ENCODE data around the gene UBAP2. TPM values are rescaled to one million over a fixed set of nuclear protein-coding genes. Genes with fewer than 3 reads are reported as not detected.

Gene UBAP2
- total RNA-seq, 2 donors from 2014 or later, result 29.8 to 52.8 TPM

DNA sequence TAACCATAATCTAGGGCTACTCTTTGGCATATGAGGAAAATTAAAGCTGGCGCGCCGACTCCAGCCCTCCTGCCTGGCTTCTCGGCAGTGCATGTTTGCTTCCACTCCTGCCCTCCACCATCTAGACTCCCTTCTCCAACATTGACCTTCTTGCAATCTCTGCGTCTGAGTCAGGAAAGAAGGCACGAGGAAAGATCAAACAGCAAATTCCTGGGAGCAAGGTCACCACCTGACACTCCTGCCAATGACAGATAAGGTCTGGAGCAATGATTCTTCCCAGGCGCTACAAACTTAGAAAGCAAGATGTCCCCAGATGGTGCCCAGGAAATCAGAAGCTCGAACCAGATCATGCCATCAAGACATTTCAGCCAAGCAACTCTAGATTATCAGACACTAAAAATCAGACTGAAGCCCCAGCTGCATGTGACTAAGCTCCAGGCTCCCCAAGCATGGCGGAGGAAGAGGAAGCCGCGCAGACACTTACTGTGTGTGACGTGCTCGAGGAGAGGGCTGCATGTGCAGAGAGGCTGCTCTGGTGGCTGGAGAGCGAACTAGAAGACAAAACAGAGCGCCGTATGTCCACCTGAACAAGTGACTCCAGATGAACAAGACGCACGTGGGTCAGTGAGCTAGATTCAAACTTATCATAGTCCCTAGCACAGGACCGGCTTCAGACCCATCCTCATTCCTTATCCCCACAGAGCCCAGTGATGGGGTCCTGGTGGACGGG is 116.4 kb downstream of the UBAP2 start:
- H3K27ac ChIP-seq, result no peak overlapping the region
- H3K4me3 ChIP-seq, result no peak overlapping the region
- no peaks in the 10 kb centered on the region for H3K4me1 ChIP-seq (replicated peaks)
- H3K9me3 ChIP-seq, result no peaks in the 10 kb centered on the region
- no peaks in the 10 kb centered on the region for H3K36me3 ChIP-seq
- WGBS, result 91% methylated on average over 20 of the region's 20 CpGs
- TF ChIP-seq POLR2AphosphoS5 (IDR thresholded peaks at IDR 0.05) (no peak), POLR2A (IDR thresholded peaks at IDR 0.05) (no peak)
- DNase-seq (ENCODE audit: low spot score), result no peak
- no peaks in the 10 kb centered on the region for H3K27me3 ChIP-seq (replicated peaks; ENCODE audit: insufficient read depth)
- intact Hi-C loops (cut with DNase I), result no loop called here

DNA sequence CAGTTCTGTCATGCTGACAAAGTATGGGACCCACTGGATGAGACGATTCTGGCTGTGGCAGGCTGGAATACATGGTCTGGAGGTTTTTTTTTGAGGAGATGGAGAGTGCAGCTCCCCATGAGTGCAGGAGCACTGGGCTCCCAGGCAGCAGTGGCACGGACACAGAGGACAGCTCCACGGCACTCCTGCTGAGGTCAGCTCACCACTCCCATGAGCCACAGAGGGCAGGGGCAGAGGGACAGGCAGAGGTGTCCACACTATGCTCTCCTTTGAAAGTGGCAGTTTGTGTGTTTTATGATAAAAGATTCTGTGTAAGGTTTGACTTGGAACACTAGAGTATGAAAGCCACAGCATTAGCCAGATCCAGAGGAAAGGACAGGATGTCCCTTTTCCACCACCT is 117.4 kb downstream of the UBAP2 start:
- TF ChIP-seq, protein P1, sequence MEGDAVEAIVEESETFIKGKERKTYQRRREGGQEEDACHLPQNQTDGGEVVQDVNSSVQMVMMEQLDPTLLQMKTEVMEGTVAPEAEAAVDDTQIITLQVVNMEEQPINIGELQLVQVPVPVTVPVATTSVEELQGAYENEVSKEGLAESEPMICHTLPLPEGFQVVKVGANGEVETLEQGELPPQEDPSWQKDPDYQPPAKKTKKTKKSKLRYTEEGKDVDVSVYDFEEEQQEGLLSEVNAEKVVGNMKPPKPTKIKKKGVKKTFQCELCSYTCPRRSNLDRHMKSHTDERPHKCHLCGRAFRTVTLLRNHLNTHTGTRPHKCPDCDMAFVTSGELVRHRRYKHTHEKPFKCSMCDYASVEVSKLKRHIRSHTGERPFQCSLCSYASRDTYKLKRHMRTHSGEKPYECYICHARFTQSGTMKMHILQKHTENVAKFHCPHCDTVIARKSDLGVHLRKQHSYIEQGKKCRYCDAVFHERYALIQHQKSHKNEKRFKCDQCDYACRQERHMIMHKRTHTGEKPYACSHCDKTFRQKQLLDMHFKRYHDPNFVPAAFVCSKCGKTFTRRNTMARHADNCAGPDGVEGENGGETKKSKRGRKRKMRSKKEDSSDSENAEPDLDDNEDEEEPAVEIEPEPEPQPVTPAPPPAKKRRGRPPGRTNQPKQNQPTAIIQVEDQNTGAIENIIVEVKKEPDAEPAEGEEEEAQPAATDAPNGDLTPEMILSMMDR (IDR thresholded peaks at IDR 0.05), result no peak
- TF ChIP-seq POLR2A (IDR thresholded peaks at IDR 0.05) (no peak), POLR2AphosphoS5 (IDR thresholded peaks at IDR 0.05) (no peak)
- intact Hi-C loops (cut with DNase I), result no loop called here
- no peaks in the 10 kb centered on the region for H3K4me1 ChIP-seq (replicated peaks)
- H3K4me3 ChIP-seq, result no peak overlapping the region
- H3K9me3 ChIP-seq, result no peaks in the 10 kb centered on the region
- no peak for DNase-seq (ENCODE audit: low spot score)
- no peak overlapping the region for H3K27ac ChIP-seq
- H3K36me3 ChIP-seq, result peaks cover 0 to 9% of the 10 kb centered on the region in 2 donors
- H3K27me3 ChIP-seq (replicated peaks; ENCODE audit: insufficient read depth), result no peaks in the 10 kb centered on the region
- WGBS, result 76% methylated on average over 3 of the region's 3 CpGs

DNA sequence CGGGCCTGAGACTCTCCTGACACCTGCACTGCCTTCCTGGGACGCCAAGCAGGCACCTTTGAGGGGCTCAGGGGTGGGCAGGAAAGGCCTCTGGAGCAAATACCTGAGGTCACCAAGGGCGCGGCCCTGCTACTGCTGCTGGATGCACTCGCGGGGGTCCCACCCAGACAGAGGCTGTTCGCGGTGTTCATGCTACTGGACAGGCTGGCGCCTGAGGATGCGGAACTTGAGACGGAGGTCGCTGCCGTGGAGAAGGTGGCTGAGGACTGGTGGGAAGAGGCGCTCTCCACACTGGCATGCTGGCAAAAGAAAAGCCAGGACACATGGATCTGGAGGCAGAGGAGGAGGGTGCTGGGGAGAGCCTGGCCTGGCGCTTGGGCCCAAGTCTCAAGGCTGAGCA is 121.0 kb downstream of the UBAP2 start:
- Histone ChIP-seq H3K9me3 (no peaks in the 10 kb centered on the region), H3K4me3 (no peak overlapping the region), H3K27me3 (replicated peaks; ENCODE audit: insufficient read depth) (no peaks in the 10 kb centered on the region), H3K27ac (no peak overlapping the region), H3K4me1 (replicated peaks) (no peaks in the 10 kb centered on the region), H3K36me3 (peaks cover 0 to 17% of the 10 kb centered on the region in 2 donors)
- WGBS, result 92% methylated on average over 15 of the region's 15 CpGs
- intact Hi-C loops (cut with DNase I), result loop anchor here (10.0 kb wide), 2 partner anchors 97 to 113 kb away; partner anchors contain the start of gene UBE2R2
- TF ChIP-seq, protein P1 (IDR thresholded peaks at IDR 0.05), result no peak
- no peak for TF ChIP-seq POLR2A (IDR thresholded peaks at IDR 0.05)
- TF ChIP-seq POLR2AphosphoS5 (IDR thresholded peaks at IDR 0.05), result no peak
- no peak for DNase-seq (ENCODE audit: low spot score)

DNA sequence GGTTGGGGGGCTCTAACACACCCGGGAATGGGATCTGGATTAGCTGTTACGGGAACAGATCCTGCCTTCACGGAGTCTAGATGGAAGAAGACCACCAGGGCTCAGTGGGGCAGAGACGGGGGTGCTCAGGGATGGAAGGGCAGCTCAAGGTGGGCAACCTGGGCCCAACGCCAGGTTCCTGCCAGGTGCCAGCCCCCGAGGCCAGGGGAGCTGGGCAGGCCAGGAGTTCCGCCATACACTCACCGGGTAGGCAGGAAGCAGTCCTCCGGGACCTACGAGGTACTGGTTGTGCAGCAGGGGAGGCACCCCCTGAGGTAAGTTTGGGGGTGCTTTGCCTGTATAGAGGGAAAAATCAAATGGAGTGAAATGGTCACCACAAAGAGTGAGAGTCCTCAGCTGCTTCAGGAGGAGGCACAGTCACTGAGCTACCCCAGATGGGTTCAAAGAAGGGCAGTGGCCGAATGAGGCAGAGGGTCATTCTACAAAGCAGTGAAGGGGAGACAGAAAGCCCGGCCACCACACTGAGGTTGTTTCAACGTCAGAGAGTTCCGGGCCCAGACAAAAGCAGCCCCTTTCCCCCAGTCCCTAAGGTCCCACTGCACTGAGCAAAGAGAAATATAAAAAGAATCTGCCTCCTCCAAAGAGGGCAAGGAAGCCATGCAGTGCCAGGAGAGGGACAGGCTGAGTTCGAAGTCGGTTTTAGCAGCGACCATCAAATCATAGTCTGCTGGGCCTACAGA is 121.8 kb downstream of the UBAP2 start:
- H3K27ac ChIP-seq, result no peak overlapping the region
- no peak overlapping the region for H3K4me3 ChIP-seq
- intact Hi-C loops (cut with DNase I), result loop anchor here (10.0 kb wide), 2 partner anchors 98 to 112 kb away; partner anchors contain the start of gene UBE2R2
- TF ChIP-seq POLR2A (IDR thresholded peaks at IDR 0.05), result no peak
- TF ChIP-seq, protein P1 (IDR thresholded peaks at IDR 0.05), result no peak
- no peak for TF ChIP-seq POLR2AphosphoS5 (IDR thresholded peaks at IDR 0.05)
- H3K36me3 ChIP-seq, result peaks cover 6 to 17% of the 10 kb centered on the region in 2 donors
- WGBS, result 91% methylated on average over 16 of the region's 17 CpGs
- no peaks in the 10 kb centered on the region for H3K9me3 ChIP-seq
- H3K4me1 ChIP-seq (replicated peaks), result no peaks in the 10 kb centered on the region
- no peaks in the 10 kb centered on the region for H3K27me3 ChIP-seq (replicated peaks; ENCODE audit: insufficient read depth)
- no peak for DNase-seq (ENCODE audit: low spot score)

DNA sequence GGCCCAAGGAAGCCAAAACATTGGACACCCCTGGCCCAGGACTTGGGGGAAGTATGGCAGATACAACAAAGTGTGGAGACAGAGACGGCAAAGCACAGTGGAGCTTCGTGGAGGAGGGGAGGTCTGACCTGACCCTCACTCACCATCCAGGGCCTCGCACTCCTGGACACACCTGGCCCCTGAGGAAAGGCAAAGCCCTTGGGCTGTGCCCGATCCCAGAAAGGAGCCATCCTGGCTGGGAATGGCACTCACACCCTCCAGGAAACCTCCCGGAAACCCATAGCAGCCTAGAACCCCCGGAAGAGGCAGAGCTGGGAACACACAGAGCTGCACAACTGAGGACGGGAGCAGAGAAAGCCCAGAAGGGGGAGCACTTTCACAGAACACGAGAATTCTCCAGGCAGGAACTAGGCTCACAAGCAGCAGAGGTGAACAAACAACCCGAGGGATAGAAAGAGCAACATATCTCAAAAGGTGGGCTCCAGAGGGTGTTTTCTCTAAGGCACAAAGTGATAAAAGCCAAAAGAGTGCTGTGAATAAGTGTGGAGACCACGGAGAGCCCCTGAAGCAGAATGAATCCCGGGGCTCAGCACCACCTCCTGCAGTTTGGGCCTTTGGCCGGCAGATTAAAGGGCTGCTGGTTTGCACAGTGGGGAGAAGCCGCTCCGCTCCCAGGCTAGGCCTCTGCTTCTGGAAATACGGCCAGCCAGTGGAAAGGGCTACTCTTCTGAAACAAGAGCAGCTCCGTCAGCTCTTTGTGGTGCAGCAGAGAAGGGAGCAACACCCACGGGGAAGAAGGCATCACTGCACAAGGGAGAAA is 123.5 kb downstream of the UBAP2 start:
- Histone ChIP-seq H3K4me1 (replicated peaks) (no peaks in the 10 kb centered on the region), H3K27ac (peak overlapping the region in 1 of 2 donors; percentile 27), H3K4me3 (no peak overlapping the region), H3K27me3 (replicated peaks; ENCODE audit: insufficient read depth) (no peaks in the 10 kb centered on the region), H3K36me3 (peaks cover 6 to 17% of the 10 kb centered on the region in 2 donors), H3K9me3 (no peaks in the 10 kb centered on the region)
- WGBS, result 57% methylated on average over 17 of the region's 17 CpGs
- intact Hi-C loops (cut with DNase I), result loop anchor here (2.0 to 10.0 kb wide), 3 partner anchors 100 to 152 kb away; partner anchors contain the start of gene UBE2R2
- TF ChIP-seq POLR2A (IDR thresholded peaks at IDR 0.05), result no peak
- TF ChIP-seq, protein P1 (IDR thresholded peaks at IDR 0.05), result peak in 3 of 4 experiments; percentile 39 to 52 (median 52)
- peak; percentile 12 for TF ChIP-seq POLR2AphosphoS5 (IDR thresholded peaks at IDR 0.05)
- peak; percentile 51 for DNase-seq (ENCODE audit: low spot score)

Data from prostate gland (tissue), 2 donors.